Stimulated activated CD4-positive, alpha-beta T cell treated with anti-CD3 and anti-CD28 coated beads, Interleukin-2, amount 100 ng/mL, for 4 hours (primary cell): ENCODE results near the gene PELO.

ENCODE experiments used
- DNase-seq: peaks from one replicate; pipeline ENCODE4 v3.0.0-alpha.2; 2020; ENCODE audit warnings: low read depth

PELO gene

DNA sequence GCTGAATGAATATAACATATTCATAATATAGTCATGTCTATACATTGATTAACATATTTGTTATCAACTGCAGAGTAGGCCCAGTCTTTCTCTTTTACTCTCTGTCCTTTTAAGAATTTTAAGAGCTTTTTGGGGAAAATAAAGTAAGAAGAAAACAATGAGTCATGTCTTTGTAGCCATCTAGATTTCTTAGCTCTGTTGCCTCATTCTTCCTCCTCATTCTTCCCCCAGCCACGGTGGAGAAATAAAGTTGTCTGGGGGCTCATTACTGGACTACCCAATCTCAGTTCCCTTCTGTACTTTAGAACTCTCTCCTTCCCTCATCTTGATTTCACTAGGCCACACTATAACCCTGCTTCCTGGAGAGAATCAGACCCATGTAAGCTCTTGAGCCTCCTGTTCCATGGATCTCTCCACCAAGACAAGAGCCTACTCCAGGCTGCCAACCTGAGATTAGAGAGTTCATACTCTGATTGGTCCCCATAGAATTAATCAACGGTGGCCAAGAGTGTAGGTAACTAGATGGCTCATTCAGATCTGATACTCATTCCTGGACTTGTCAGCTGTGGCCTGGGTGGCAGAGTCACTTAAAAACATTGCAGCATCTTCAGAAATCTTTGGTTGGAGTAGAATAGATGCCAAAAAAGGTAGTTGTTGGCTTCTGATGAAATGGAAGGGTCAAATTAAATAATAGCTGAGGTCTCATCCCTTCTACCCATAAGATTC lies 44.2 kb downstream of the PELO start:
- no peak for DNase-seq

DNA sequence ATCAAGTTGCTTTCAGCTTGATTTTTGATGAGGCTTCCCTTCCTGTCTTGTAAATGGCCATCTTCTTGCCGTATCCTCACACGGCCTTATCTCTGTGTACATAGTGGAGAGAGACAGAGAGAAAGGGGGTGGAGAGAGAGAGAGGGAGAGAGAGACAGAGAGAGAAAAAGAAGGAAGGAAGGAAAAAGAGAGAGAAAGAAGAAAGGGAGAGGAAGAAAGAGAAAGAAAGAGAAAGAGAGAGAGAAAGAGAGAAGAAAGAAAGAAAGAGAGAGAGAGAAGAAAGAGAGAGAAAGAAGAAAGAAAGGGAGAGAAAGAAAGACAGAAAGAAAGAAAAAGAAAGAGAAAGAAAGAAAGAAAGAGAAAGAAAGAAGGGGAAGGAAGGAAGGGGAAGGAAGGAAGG lies 46.6 kb downstream of the PELO start:
- no peak for DNase-seq

DNA sequence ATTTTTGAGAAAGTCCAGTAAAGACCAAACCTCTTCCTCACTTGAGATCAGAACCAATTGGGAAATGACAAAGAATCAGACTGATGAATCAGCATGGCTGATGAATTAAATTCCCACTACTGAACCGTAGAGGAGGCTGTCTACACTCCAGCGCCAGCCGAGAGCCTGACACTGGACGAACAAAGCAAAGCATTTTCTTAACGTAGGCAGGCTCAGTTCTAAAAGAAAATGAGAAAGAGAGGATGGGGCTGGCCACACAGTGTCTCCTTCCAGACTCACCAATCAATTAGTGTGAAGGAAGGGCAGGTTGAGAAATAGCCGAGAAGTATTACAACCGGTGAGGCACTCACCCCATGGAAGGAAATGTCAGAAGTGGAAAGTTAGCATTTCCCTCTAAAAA lies 49.4 kb downstream of the PELO start:
- DNase-seq, result no peak
